HT-29 (cell line): ENCODE measurements around the gene CERS1. TPM values are rescaled to one million over a fixed set of nuclear protein-coding genes. Genes with fewer than 3 reads are reported as not detected.

Experiments
- DNase-seq: peaks from one replicate; pipeline ENCODE4 v3.0.0-alpha.2; 2015; ENCODE audit warnings: low spot score
- total RNA-seq: library from RNA; depleted of rRNA; stranded (reverse); fragments of >200 nt; shearing (Covaris generic); gene quantifications from 2 replicates; pipeline ENCODE4 v1.2.3, GENCODE V29; 2014

Gene CERS1
- total RNA-seq, 1 experiment from 2014 or later = not detected

GRCh38 chr19:18871543-18871942 is 24.4 kb downstream of the CERS1 start:
- no peak for DNase-seq

GRCh38 chr19:18870531-18871172 is 25.3 kb downstream of the CERS1 start:
- DNase-seq = no peak

- DNase-seq = no peak
Observed at GRCh38 chr19:18869781-18870530, 26.0 kb downstream of the CERS1 start.

GRCh38 chr19:18869023-18869618 is 26.8 kb downstream of the CERS1 start:
- DNase-seq = no peak

GRCh38 chr19:18868380-18869022 is 27.5 kb downstream of the CERS1 start:
- DNase-seq = no peak

- DNase-seq = no peak
Observed at GRCh38 chr19:18867751-18868150, 28.2 kb downstream of the CERS1 start.

- no peak for DNase-seq
Observed at GRCh38 chr19:18867199-18867598, 28.8 kb downstream of the CERS1 start.

- DNase-seq = no peak
Observed at GRCh38 chr19:18866800-18867123, 29.2 kb downstream of the CERS1 start.

- DNase-seq = peak; percentile 54
Observed at GRCh38 chr19:18865973-18866799, 29.8 kb downstream of the CERS1 start.

GRCh38 chr19:18865106-18865972 is 30.6 kb downstream of the CERS1 start:
- DNase-seq = no peak

- DNase-seq = no peak
Observed at GRCh38 chr19:18863843-18864362, 32.1 kb downstream of the CERS1 start.

- DNase-seq = no peak
Observed at GRCh38 chr19:18862976-18863842, 32.7 kb downstream of the CERS1 start.

GRCh38 chr19:18861917-18862316 is 34.0 kb downstream of the CERS1 start:
- DNase-seq = no peak

GRCh38 chr19:18861235-18861634 is 34.7 kb downstream of the CERS1 start:
- no peak for DNase-seq

- no peak for DNase-seq
Observed at GRCh38 chr19:18860725-18861124, 35.2 kb downstream of the CERS1 start.

GRCh38 chr19:18860302-18860700 is 35.7 kb downstream of the CERS1 start:
- no peak for DNase-seq

- no peak for DNase-seq
Observed at GRCh38 chr19:18859676-18860301, 36.2 kb downstream of the CERS1 start.

GRCh38 chr19:18858906-18859646 is 36.9 kb downstream of the CERS1 start:
- DNase-seq = no peak
